HTERT RPE-1 (cell line): ENCODE results near the gene PRKRIP1.
"Not testable (repeated sequence)": the region's sequence is repeated elsewhere in the genome, so short reads cannot be mapped to it uniquely, and the experiment has no call there.

Experiments
- in situ Hi-C: fragments of 300-500 bp; cut with MboI; formaldehyde crosslinking; loops from 4 replicates; pipeline ENCODE4 v1.14.3; 2020; ENCODE audit warnings: low sequenced_read_pairs

Gene PRKRIP1

GRCh38 chr7:102455596-102455995 is 59.4 kb downstream of the PRKRIP1 start:
- in situ Hi-C loops, result no loop called here

- in situ Hi-C loops, result no loop called here
Observed at GRCh38 chr7:102456327-102456726, 60.2 kb downstream of the PRKRIP1 start.

DNA sequence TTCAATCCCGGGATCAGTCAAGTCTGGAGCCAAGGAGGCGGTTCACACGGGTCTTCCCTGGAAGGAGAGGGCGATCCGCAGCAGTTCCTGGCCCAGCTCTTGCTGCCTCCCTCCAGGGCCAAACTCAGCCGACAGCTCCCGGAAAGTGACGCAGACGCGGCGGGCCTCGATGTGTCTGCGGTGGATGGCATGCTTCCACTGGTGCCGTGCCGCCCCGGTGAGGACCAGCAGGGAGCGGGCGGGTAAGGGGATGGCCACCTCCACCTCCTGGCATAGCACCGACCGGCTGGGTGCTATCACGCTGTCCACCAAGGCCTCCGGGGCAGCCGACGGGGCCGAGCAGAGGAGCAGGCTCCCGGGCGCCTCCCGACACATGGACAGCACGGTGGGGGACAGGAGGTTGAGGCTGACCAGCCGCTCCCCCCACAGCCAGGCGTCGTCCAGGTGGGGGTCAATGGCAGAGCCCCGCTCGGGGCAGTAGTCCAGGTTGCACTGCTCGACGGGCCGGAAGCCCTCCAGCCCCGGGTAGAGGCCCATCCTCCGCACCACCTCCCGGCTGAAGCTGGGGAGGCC is 61.3 kb downstream of the PRKRIP1 start:
- in situ Hi-C loops, result no loop called here

DNA sequence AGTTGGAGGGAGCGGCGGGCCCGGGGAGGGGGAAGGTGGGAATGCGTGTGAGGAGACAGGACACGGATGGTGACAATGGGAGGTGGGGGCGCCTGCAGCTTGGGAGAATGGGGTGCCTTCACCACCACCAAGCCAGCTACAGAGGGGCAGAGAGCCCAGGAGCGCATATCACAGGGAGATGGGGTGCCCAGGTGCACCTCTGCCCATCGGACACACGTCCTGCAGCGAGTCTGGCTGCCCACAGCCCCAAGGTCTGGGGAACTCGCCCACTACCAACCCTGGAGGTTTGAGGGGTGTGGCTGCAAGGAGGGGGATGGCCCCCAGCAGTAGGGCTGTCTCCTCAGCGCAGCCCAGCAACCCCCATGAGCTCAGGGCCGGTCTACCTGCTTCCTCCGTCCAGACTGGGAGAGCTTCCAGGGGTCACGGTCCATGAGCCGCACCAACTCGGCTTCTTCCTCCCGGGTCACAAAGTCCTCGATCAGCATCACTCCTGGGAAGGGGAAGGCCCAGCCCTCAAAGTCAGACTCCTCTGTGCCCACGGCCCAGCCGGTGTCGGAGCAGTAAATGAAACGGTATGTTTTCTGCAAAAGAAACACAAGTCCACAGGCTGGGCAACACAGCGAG is 63.2 kb downstream of the PRKRIP1 start:
- in situ Hi-C loops, result no loop called here

GRCh38 chr7:102460467-102460866 is 64.3 kb downstream of the PRKRIP1 start:
- in situ Hi-C loops, result no loop called here

DNA sequence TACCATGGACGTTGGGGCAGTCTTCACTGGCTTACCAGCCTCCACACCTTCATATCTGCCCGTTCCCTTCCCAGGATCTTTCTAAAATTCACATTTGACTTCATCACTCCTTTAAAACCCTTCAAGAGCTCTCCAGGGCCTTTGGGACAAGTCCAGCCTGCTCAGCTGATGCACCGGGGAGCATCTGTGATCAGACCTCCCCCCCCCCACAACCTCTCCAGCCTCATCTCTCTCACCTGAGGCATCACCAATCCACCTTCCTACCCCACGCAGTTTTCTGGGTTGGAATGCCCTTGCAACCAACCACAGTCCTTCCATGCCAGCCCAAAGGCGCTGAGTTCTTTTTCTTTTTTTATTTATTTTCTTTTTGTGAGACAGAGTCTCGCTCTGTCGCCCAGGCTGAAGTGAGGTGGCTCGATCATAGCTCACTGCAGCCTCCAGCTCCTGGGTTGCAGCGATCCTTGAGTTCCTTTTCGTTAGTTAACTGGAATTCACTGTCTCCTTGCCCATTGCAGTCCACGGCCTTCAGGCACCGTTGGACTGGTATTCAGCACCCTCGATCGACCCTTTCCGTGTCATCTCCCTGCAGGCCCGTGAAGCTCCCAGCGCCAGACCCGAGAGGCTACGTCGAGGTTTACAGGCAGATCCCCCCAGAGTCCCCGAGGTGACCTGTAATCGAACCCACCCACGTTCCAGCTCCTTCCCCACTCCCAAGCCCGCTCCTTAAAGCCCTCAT is 67.8 kb downstream of the PRKRIP1 start:
- in situ Hi-C loops, result no loop called here

GRCh38 chr7:102464577-102465280 is 68.6 kb downstream of the PRKRIP1 start, which contains the start of the genes ALKBH4 and LRWD1:
TSS of gene ALKBH4 (minus strand) at chr7:102464863. CDS start at chr7:102464836, 27 bp downstream.
TSS of gene LRWD1 (plus strand) at chr7:102464984. CDS start at chr7:102465081, 97 bp downstream.
- in situ Hi-C loops, result no loop called here

DNA sequence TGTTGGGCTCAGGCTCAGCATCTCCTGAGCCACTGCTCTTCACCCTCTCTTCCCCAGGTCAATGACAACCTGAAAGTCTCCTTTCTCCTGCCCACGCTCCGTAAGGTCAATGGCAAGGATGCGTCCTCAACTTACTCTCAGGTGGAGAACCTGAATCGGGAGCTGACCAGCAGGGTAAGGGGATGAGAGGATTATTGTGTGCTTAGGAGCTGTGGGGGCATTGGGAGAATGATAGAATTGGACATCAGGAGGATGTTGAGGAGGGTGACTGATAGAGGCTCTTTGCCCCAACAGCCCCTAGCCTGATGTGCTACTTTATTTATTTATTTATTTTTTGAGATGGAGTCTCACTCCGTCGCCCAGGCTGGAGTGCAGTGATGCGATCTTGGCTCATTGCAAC is 69.9 kb downstream of the PRKRIP1 start:
- in situ Hi-C loops, result no loop called here

DNA sequence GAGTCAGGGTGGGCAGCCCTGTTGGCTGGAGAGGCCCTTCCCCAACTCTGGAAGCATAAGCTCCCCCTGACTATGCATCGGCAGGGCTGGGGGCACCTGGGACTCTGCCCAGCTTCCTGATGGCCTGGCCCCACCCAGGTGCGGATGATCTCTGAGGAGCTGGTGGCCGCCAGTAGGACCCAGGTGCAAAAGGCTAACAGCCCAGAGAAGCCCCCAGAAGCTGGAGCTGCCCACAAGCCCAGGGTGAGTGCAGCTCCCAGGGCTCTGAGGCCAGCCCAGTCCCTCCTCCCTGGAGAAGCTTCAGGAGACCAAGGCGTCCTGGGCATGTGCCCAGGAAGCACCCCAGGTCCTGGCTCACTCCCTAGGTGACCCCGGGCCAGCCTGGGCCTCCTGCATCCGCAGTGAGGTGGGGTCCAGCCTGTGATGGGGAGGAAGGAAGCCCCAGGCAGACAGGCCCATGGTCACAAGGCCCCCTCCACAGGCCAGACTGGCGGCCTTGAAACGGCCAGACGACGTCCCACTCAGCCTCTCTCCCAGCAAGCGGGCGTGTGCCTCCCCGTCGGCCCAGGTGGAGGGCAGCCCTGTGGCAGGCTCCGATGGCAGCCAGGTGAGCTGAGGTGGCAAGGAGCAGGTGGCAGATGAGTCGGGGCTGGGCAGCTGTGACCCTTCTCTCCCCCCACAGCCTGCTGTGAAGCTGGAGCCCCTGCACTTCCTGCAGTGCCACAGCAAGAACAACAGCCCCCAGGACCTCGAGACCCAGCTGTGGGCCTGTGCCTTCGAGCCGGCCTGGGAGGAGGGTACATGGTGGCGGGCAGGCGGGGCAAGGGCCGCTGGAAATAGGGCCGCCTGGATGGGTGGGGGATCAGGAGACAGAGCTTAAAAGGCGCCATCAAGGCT is 71.7 kb downstream of the PRKRIP1 start:
- in situ Hi-C loops, result no loop called here

DNA sequence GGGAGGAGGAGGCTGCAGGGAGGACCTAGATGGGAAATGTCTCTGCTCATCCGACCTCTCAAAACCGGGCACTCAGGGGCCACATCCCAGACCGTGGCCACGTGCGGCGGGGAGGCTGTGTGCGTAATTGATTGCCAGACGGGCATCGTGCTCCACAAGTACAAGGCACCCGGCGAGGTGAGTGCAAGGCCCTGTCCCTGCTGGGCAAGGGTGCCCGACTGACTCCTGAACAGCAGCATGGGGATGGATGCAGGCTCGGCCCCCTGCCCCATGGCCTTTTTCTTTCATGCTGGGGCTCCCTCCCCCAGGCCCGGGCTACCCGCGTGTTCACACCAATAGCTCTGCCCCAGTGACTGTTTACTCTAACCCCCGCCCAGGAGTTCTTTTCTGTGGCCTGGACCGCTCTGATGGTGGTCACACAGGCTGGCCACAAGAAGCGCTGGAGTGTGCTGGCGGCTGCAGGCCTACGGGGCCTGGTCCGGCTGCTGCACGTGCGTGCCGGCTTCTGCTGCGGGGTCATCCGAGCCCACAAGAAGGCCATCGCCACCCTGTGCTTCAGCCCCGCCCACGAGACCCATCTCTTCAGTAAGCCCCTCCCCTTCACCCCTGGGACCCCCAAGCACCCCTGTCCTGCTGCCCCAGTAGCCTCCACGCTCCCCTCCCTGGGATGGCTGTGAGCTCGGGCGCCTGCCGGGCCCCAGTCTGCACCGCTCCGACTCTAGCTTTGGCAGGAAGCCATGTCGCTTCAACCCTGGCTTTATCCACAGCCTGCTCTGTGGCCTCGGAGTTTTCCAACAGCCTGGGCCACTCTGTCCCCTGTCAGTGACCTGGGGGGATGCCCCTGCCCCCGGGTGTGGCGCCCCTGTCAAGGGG is 72.6 kb downstream of the PRKRIP1 start:
- in situ Hi-C loops, result no loop called here

DNA sequence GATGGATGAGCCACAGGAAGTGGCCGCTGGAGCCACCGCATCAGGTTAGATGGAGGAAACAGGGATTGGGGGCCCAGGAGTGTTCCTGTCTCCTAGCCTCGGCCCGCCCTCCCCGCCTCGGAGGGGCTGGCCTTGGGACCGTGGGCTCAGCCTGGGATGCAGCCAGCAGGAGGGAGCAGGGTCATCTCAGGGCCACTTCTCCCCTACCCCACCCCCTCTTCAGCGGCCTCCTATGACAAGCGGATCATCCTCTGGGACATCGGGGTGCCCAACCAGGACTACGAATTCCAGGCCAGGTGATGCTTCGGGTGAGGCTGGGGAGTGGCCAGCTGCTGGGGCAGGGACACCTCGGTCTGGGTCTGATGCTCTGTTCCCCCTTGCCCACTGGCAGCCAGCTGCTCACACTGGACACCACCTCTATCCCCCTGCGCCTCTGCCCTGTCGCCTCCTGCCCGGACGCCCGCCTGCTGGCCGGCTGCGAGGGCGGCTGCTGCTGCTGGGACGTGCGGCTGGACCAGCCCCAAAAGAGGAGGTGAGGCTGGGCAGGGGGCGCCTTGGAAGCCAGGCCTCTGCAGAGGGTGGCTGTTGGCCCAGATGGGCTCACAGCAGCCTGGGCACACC is 73.3 kb downstream of the PRKRIP1 start:
- in situ Hi-C loops, result no loop called here

DNA sequence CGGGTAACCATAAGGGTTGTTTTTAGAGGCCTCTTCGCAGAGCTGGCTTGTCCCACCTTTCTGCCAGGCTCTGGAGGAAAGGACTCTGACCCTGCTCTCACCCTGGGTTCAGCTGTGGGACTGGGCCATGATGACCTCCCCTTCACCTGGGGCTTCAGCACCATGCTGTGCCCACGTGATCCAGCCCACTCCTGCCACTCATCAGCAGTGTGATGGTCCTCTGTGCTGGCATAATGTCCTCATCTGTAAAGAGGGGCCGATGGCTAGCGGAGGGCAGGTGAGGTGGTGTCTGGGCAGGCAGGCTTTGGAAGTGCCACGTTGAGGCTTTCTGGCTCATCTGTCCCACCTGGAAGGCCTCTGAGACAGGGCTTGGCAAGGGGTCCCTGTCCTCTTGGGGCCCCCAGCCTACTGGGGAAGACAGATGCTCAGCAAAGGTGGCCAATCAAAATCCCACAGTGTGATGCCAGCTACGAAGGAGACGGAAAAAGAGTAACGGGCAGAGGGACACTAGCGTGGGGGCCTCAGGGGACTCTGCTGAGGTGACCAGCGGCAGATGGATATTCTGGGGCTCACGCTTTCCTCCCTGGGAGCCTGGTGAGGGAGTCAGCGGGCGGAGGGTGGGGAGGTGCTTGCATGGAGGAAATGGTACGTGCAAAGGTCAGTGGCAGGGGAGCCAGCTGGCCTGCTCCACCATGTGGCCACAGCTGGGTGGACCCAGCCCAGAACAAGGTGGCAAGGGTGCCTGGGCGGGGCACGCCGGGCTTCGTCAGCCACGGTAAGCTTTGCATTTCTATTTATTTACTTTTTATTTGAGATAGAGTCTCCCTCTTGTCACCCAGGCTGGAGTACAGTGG is 74.0 kb downstream of the PRKRIP1 start:
- in situ Hi-C loops, result no loop called here

DNA sequence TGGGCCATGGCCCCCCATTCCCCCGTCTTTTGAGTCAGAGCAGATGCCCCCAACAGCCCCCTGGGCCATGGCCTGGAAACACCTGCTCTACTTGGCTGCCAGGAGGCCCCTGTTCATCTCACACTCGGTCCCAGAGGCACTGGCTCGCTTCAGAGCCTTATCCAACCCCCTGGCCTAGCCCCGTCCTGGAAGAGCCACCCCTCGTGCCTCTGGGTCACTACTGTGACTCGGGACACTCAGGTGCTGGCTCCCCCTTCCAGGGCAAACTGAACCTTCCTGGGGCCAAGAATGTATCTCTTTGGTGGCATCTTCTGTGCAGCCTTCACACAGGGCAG is 75.6 kb downstream of the PRKRIP1 start:
- in situ Hi-C loops, result no loop called here

GRCh38 chr7:102472126-102473041 is 76.2 kb downstream of the PRKRIP1 start:
- in situ Hi-C loops, result no loop called here

- in situ Hi-C loops, result no loop called here
Observed at GRCh38 chr7:102473271-102473991, 77.3 kb downstream of the PRKRIP1 start.

- in situ Hi-C loops, result not testable (repeated sequence)
Observed at GRCh38 chr7:102474116-102474515, 78.0 kb downstream of the PRKRIP1 start.
